ENCODE results near the gene C16orf92.
A peak's percentile ranks its signal among the peaks of the same experiment; 100 is the strongest.
"Not testable (repeated sequence)": the region's sequence is repeated elsewhere in the genome, so short reads cannot be mapped to it uniquely, and the experiment has no call there.

The C16orf92 gene

GRCh38 chr16:30003670-30004423 is 19.2 kb upstream of the C16orf92 start:
- DNase-seq (ENCODE audit: insufficient read length, low spot score) (no peak), FAIRE-seq (no peak)

DNA sequence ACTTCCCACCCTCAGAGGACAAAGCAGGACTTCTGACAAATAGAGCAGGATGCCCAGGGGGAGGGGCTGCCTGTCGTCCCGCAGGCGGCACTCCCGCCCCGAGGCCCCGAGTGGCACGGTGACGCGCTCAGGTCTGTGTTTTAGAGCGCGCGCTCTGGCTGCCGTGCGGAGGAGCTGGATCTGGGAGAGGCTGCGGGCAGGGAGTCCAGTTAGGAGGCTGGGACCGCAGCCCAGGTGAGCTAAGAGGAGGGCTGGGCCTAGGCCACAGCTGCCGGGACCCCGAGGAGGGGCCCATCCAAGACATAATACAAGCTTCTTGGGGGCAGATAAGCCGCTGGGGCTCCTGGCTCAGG is 18.6 kb upstream of the C16orf92 start:
- no peak for FAIRE-seq

GRCh38 chr16:30004811-30005242 is 18.2 kb upstream of the C16orf92 start:
- no peak for DNase-seq (ENCODE audit: insufficient read length, low spot score)
- FAIRE-seq, result no peak

More for the DNA sequence above, 18.6 kb upstream of the C16orf92 start:
- DNase-seq (ENCODE audit: insufficient read length, low spot score), result no peak

- FAIRE-seq (no peak), DNase-seq (ENCODE audit: insufficient read length, low spot score) (peak; percentile 64)
Measured at GRCh38 chr16:30005341-30006094, 17.5 kb upstream of the C16orf92 start.

GRCh38 chr16:30006095-30006473 is 16.9 kb upstream of the C16orf92 start:
- DNase-seq (ENCODE audit: insufficient read length, low spot score) (no peak), FAIRE-seq (no peak)

DNA sequence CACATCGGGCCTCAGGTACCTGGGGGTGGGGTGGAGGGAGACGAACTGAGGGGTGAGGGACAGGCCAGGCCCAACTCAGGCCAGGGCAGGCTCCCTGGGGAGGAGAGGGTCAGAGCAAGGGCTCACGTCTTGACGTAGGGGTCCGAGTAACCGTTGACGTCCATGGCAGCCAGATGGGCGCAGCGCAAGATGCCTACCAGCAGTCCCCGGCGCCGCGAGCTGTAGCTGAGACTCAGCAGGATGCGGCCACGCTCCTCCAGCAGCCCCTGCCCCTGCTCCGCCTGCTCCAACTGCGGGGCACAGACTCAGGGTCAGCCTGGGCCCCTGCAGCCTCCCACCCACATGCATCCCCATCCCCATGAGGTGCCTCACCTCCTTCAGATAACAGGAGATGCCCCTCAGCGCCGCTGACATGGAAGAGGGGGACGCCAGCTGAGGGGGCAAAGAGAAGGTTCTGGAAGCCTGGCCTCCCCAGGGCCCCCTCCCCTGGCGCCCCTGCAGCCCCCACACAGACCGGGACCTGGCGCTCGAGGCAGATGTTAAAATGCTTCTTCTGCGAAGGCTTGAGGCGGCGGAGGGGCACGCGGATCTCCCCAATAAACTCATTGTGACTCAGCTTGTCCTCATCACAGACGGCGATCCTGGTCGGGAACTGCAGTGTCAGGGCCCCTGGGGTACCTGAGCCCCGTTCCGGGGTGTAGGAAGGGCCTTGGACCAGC is 16.2 kb upstream of the C16orf92 start:
- FAIRE-seq, result no peak
- no peak for DNase-seq (ENCODE audit: insufficient read length, low spot score)

DNA sequence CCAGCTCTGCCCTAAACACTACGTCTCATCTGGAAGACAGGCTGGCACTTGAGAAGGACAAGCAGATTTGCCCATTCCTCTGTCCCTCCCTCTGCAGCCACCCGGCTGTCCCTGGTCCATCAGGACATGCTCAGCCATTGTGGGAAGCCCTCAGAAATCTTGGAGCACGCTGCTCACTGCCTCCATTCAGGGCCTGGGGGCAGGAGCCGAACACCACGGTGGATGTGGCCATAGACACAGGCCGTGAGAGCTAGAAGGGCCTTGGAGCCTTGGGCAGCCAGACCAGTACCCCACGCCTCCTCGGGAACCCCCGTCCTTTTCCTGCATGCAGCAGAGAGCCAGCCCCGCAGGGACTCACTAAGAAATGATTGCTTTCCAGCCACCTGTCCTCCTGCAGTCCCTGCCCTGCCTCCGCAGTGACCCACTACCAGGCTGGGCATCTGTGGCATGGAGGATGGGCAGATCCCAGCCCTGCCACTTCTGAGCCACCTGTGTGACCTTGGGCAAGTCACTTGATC is 15.6 kb upstream of the C16orf92 start:
- DNase-seq (ENCODE audit: insufficient read length, low spot score), result no peak
- FAIRE-seq, result no peak

DNA sequence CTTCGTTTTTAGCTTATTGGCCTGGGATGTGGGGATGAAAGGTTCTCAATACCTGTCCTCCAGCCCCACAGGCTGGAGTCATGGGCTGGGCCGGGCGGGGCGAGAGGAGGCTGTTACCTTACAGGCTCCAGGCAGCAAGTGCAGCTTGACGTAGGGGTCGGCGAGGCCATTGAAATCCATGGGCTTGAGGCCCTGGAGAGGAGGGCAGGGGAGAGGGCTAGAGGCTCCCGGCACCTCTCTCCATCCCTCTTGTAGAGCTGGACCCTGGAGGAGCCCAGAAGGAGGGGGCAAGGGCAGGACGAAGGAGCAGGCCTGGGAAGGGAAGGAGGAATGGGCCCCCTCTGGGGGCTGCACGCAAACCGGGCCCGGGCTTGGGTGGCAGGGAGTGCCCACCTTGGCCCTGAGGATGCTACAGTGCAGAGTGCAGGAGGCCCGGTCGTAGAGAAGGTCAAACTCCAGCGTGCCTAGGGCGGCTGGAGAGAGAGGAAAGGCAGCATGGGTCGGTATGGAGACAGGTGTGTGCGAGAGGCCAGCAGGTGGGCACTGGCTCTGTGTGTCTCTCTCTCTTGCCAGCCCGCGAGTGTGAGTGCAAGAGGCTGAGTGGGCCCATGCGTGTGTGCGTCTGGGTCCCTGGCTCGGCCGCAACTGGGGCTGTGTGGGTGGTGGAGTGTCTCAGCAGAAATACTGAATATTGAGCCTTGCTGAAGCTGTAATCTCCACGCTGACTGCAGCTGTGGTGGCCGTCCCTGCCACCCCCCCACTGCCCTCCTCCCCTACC is 13.7 kb upstream of the C16orf92 start:
- FAIRE-seq, result no peak
- DNase-seq (ENCODE audit: insufficient read length, low spot score), result no peak

- no peak for FAIRE-seq
- no peak for DNase-seq (ENCODE audit: insufficient read length, low spot score)
Measured at GRCh38 chr16:30009990-30010843, 12.8 kb upstream of the C16orf92 start.

DNA sequence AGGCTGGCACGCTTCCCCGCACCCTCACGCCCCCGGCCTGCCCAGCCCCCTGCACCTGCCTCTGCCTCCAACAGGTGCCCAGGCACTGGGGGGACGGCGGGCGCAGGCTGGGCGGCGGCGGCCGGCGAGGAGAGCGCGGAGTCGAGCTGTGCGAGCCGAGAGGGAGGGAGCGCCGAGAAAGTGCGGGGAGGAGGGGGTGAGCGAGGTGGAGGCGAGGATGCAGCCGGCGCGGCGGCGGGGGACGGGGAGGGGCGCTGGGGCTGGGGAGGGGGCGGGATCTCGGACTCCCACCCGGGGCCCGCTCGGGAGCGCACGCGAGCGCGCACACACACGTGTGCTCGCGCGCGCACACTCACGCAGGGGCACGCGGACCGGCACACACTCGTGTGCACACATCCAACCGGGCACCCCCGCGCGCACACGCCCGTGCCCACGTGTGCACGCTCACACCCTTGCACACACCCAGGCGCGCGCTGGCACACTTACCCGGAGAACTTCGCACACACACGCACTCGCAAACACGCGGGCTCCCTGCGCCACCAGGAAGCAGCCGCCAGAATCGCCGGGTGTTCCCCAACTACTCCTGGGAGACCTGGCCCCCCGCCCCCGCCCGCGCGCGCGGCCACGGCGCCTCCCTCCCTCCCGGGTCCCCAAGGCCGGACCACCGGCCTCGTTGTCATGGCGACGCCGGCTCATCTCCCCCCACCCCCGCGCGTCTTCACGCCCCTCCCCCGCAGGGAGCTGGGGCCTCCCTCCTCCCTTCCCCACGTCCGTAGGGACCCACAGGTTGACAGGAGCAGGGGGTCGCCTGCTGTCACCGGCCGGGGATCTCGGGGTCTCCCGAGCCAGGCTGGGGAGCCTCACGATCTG is 11.9 kb upstream of the C16orf92 start, which contains the start of gene DOC2A:
Gene DOC2A, minus strand, starts transcription at position 184 of the 870 bp plus-strand sequence. CDS start 805 bp downstream, outside the sequence.
- peak; percentile 59 for FAIRE-seq
- no peak for DNase-seq (ENCODE audit: insufficient read length, low spot score)

DNA sequence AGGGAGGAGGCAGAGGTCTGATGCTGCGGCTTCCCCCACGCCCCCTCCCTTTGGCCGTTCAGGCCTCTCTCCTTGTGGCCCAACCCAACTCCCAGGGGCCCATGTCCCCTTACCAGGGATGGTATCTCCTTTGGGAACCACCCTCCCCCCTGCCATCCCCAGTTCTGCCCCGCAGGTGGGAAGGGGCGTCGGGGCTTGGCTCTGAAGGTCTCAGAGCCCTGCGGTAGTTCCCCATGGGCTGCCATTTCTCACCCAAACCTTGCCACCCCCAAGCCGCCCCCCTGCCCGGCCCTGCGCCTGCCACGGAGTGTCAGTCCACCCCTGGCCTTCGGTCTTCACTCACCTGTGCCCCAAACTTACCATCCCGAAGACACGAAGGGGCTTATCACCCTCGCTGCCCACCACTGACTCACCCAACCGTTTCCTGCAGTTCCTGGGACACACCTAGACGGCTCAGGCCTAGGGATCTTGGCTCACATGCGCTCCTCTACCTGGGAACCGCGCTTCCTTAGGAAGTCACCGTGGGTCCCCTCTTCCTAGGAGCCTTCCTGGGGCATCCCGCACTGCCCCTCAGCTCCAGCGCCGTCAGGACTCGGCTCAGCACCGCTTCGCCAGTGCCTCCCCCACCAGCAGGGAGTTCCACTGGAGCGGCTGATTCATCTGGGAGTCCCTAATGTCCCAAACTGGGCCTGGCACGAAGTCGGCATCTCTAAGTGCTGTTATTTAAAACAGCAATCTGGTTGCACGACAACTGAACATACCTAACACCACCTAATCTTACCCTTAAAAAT is 11.1 kb upstream of the C16orf92 start:
- no peak for DNase-seq (ENCODE audit: insufficient read length, low spot score)
- FAIRE-seq, result no peak

DNA sequence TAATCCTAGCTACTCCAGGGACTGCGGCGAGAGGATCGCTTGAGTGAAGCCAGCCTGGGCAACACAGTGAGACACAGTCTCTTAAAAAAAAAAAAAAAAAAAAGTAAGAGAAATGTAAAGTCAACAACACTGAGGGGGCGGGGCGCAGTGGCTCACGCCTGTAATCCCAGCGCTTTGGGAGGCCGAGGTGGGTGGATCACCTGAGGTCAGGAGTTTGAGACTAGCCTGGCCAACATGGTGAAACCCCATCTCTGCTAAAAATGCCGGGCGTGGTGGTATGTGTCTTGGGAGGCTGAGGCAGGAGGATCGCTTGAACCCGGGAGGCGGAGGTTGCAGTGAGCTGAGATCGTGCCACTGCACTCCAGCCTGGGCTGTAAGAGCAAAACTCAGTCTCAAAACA is 10.4 kb upstream of the C16orf92 start:
- not testable (repeated sequence) for FAIRE-seq

DNA sequence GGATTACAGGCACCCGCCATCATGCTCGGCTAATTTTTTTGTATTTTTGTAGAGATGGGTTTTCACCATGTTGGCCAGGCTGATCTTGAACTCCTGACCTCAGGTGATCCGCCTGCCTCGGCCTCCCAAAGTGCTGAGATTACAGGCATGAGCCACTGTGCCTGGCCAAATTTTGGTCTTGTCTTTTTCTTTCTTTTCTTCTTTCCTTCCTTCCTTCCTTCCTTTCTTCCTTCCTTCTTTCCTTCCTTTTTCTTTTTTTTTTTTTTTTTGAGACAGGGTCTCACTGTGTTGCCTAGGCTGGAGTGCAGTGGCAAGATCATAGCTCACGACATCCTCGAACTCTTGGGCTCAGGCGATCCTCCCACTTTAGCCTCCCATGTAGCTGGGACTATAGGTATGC is 7.5 kb upstream of the C16orf92 start:
- DNase-seq (ENCODE audit: insufficient read length, low spot score), result not testable (repeated sequence)

More for the DNA sequence above, 10.4 kb upstream of the C16orf92 start:
- not testable (repeated sequence) for DNase-seq (ENCODE audit: insufficient read length, low spot score)

DNA sequence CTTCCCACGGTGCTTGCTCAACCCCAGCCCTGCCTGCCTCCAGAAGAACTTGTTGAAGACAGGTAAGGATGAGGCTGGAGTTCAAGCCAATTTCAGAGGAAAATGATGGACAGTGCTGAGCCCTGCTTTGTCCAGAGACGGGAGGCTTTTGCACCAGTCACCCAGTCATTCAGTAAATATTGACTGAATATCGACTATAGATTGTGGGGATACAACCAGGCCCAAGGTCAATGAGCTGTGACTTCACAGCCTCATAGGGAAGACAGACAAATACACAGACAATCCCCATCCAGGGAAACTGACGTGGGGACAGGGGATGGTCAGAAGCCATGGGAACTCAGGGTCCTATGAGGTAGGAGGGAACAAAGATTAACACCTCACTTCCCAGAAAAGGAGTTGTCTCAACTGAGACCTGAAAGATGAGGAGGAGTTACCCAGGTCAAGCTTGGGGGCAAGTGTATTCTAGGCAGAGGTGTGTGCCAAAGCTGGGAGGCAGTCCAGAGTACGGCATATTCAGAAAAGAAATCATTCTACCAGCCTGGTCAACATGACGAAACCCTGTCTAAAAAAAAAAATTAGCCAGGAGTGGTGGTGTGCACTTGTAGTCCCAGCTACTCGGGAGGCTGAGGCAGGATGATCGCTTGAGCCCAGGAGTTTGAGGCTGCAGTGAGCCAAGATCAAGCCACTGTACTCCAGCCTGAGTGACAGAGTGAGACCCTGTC is 6.3 kb upstream of the C16orf92 start:
- DNase-seq (ENCODE audit: insufficient read length, low spot score), result no peak
- FAIRE-seq, result no peak

More for the DNA sequence above, 7.5 kb upstream of the C16orf92 start:
- FAIRE-seq, result not testable (repeated sequence)

DNA sequence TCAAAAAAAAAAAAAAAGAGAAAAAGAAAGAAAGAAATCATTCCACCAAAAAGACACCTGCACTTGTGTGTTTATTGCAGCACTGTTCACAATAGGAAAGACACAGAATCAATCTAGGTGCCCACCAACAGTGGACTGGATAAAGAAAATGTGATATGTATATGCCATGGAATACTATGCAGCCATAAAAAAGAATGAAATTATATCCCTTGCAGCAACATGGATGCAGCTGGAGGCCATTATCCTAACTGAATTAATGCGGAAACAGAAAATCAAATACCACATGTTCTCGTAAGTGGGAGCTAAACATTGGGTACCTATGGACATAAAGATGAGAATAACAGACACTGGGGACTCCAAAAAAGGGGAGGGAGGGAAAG is 5.7 kb upstream of the C16orf92 start:
- FAIRE-seq, result no peak
- no peak for DNase-seq (ENCODE audit: insufficient read length, low spot score)

GRCh38 chr16:30017937-30018336 is 5.1 kb upstream of the C16orf92 start:
- not testable (repeated sequence) for FAIRE-seq; DNase-seq (ENCODE audit: insufficient read length, low spot score)

DNA sequence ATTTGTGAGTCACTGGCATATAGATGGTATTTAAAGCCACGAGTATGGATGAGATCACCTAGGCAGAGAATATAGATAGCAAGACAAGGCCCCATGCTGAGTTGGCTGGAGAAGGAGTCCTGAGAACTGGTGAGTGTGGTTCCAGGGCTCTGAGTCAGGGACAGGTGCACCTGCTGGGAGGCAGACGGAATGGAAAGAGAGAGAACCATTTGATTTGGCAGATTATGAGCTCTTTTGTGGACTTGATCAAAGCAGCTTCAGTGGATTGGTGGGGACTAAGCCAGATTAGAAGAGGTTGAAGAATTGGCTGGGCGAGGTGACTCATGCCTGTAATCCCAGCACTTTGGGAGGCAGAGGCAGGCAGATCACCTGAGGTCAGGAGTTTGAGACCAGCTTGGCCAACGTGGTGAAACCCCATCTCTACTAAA is 4.3 kb upstream of the C16orf92 start:
- FAIRE-seq (no peak), DNase-seq (ENCODE audit: insufficient read length, low spot score) (no peak)
